Measurements from ENCODE around the gene QSER1. TPM values are rescaled to one million over a fixed set of nuclear protein-coding genes. Genes with fewer than 3 reads are reported as not detected.
"Not testable (repeated sequence)": the region's sequence is repeated elsewhere in the genome, so short reads cannot be mapped to it uniquely, and the experiment has no call there.

Gene QSER1
- total RNA-seq, 1 donor from 2014 or later: 62.6 TPM

- H3K36me3 Mint-ChIP-seq: peaks cover 29% of the 10 kb centered on the region
- H3K9me3 Mint-ChIP-seq: peaks cover 13% of the 10 kb centered on the region
- TF ChIP-seq CTCF (IDR thresholded peaks at IDR 0.05; ENCODE audit: unreplicated experiment): no peak
- no peaks in the 10 kb centered on the region for H3K27me3 Mint-ChIP-seq (ENCODE audit: low read depth)
- no peak for DNase-seq (ENCODE audit: low spot score in 2 of 2, unreplicated experiment in 2 of 2)
- no peak overlapping the region for H3K4me3 Mint-ChIP-seq
- no peak overlapping the region for H3K27ac Mint-ChIP-seq
- peaks cover 13% of the 10 kb centered on the region for H3K4me1 Mint-ChIP-seq
Observed at GRCh38 chr11:32919338-32919737, 26.7 kb downstream of the QSER1 start.

DNA sequence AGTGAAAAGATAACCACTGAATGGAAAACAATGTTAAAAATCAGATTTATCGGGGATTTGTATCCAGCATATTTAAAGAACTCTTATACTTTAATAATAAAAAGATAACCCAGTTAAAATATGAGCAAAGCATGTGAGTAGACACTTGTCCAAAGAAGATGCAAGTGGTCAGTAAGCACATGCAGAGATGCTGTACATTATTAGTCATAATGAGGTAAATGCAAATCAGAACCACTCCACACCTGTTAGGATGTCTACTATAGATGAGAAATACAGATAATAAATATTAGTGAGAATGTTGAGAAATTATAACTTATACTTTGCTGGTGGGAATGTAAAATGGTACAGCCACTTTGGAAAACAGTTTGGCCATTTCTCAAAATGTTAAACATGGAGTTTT lies 28.0 kb downstream of the QSER1 start:
- no peak for TF ChIP-seq CTCF (IDR thresholded peaks at IDR 0.05; ENCODE audit: unreplicated experiment)
- Mint-ChIP-seq H3K4me3 (no peak overlapping the region), H3K4me1 (peaks cover 13% of the 10 kb centered on the region), H3K27me3 (ENCODE audit: low read depth) (no peaks in the 10 kb centered on the region), H3K9me3 (peaks cover 13% of the 10 kb centered on the region), H3K27ac (no peak overlapping the region), H3K36me3 (peaks cover 35% of the 10 kb centered on the region)
- no peak for DNase-seq (ENCODE audit: low spot score in 2 of 2, unreplicated experiment in 2 of 2)

GRCh38 chr11:32921204-32921603 lies 28.6 kb downstream of the QSER1 start:
- H3K4me3 Mint-ChIP-seq: no peak overlapping the region
- H3K27ac Mint-ChIP-seq: no peak overlapping the region
- TF ChIP-seq CTCF (IDR thresholded peaks at IDR 0.05; ENCODE audit: unreplicated experiment): no peak
- H3K4me1 Mint-ChIP-seq: peaks cover 13% of the 10 kb centered on the region
- H3K27me3 Mint-ChIP-seq (ENCODE audit: low read depth): no peaks in the 10 kb centered on the region
- peaks cover 33% of the 10 kb centered on the region for H3K36me3 Mint-ChIP-seq
- DNase-seq (ENCODE audit: low spot score in 2 of 2, unreplicated experiment in 2 of 2): no peak
- H3K9me3 Mint-ChIP-seq: peaks cover 13% of the 10 kb centered on the region

DNA sequence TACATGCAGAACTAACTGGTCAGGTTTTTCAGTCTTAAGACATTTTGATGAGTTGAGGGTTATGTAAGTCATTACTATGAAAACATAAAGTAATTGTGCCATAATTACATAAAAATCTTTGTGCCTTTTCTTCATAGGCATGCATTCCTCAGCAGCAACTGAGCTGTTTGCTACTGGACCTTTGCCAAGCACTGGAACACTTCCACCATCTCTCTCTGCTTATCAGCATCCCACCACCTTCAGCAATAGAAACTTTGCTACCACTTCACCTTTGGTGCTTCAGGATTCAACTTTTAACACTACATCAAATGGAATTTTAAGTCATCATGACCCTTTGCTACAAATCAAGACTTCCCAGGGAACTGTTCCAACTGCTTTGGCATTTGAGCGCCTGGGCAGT lies 39.0 kb downstream of the QSER1 start:
- H3K27ac Mint-ChIP-seq: no peak overlapping the region
- no peak for DNase-seq (ENCODE audit: low spot score in 2 of 2, unreplicated experiment in 2 of 2)
- TF ChIP-seq CTCF (IDR thresholded peaks at IDR 0.05; ENCODE audit: unreplicated experiment): no peak
- H3K27me3 Mint-ChIP-seq (ENCODE audit: low read depth): no peaks in the 10 kb centered on the region
- no peaks in the 10 kb centered on the region for H3K9me3 Mint-ChIP-seq
- peaks cover 28% of the 10 kb centered on the region for H3K36me3 Mint-ChIP-seq
- no peak overlapping the region for H3K4me3 Mint-ChIP-seq
- peaks cover 29% of the 10 kb centered on the region for H3K4me1 Mint-ChIP-seq

DNA sequence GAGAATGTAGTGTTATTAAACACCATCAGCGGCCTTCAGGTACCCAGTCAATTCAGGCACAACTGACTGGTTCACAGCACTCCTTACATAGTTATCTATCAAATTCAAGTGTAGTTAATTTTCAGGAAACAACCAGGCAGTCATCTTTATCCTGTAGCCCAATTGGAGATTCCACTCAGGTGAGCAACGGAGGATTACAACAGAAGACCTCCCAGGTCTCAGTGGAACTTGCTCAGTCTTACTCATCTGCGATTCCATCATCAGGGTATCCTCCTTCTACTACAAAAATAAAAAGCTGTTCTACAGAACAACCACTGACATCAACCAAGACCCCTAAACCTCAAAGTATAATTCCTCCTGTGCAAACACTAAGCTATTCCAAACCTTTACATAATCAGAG lies 39.6 kb downstream of the QSER1 start:
- Mint-ChIP-seq H3K27ac (no peak overlapping the region), H3K9me3 (no peaks in the 10 kb centered on the region), H3K4me3 (no peak overlapping the region), H3K4me1 (peaks cover 29% of the 10 kb centered on the region), H3K36me3 (peaks cover 34% of the 10 kb centered on the region), H3K27me3 (ENCODE audit: low read depth) (no peaks in the 10 kb centered on the region)
- no peak for DNase-seq (ENCODE audit: low spot score in 2 of 2, unreplicated experiment in 2 of 2)
- TF ChIP-seq CTCF (IDR thresholded peaks at IDR 0.05; ENCODE audit: unreplicated experiment): no peak

DNA sequence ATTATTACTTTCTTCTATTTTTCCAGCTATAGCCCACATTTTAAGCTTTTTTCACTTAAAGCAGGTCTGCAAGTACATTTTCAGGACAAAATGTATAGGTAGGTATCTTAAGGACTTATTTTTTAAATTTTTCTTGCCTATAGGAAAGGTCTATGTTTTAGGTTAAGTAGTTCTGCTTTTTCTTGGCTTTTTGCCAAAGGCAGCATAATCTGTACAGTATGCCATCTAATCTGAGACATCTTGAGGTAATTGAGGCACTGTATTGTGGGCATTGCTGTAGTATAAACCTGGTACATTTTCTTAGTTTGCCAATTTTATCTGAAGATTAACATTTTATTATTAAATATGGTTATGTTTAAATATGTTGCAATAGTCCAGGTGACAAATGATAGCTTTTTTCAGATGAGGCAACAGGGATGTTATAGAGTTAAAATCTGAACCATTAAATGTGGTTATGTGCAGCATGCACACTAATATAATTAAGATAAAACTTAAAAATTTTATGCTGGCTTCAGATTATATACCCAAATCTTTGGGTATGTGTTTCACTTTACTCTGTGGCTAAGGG lies 42.9 kb downstream of the QSER1 start:
- DNase-seq (ENCODE audit: low spot score in 2 of 2, unreplicated experiment in 2 of 2): no peak
- TF ChIP-seq CTCF (IDR thresholded peaks at IDR 0.05; ENCODE audit: unreplicated experiment): no peak
- Mint-ChIP-seq H3K4me1 (peaks cover 41% of the 10 kb centered on the region), H3K27me3 (ENCODE audit: low read depth) (no peaks in the 10 kb centered on the region), H3K4me3 (no peak overlapping the region), H3K27ac (no peak overlapping the region), H3K9me3 (no peaks in the 10 kb centered on the region), H3K36me3 (peaks cover 42% of the 10 kb centered on the region)

GRCh38 chr11:32936178-32936577 lies 43.6 kb downstream of the QSER1 start:
- H3K4me3 Mint-ChIP-seq; H3K27ac Mint-ChIP-seq; DNase-seq (ENCODE audit: low spot score in 2 of 2, unreplicated experiment in 2 of 2); H3K27me3 Mint-ChIP-seq (ENCODE audit: low read depth); H3K9me3 Mint-ChIP-seq: not testable (repeated sequence)
- Mint-ChIP-seq H3K36me3 (peaks cover 42% of the 10 kb centered on the region), H3K4me1 (peaks cover 41% of the 10 kb centered on the region)

DNA sequence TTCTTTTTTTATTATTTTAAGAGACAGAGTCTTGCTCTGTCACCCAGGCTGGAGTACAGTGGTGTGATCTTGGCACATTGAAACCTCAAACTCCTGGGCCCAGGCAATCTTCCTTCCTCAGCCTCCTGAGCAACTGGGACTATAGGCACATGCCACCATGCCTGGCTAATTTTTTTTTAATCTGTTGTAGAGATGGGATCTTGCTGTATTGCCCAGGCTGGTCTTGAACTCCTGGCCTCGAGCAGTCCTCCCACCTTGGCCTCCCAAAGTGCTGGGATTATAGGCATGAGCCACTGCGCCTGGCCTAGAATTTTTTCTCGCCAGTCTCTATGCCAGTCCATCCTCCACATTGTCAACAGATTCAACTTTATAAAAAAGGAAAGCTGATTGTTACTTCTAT lies 44.7 kb downstream of the QSER1 start:
- peaks cover 32% of the 10 kb centered on the region for H3K36me3 Mint-ChIP-seq
- H3K4me1 Mint-ChIP-seq: peaks cover 32% of the 10 kb centered on the region
- not testable (repeated sequence) for DNase-seq (ENCODE audit: low spot score in 2 of 2, unreplicated experiment in 2 of 2); H3K27ac Mint-ChIP-seq; H3K9me3 Mint-ChIP-seq; H3K27me3 Mint-ChIP-seq (ENCODE audit: low read depth); H3K4me3 Mint-ChIP-seq

All from mesothelial cell of epicardium (in vitro differentiated cells).